Duodenal mucosa (tissue), 2 donors: ENCODE results near the gene NDUFA13.

ENCODE experiments used
- H3K27ac ChIP-seq: one replicate; pipeline ENCODE4 v1.7.0; 2013; ENCODE audit warnings: low read depth, low read length
- H3K27me3 ChIP-seq, 2 donors: one replicate each; pipeline ENCODE4 v1.7.0; 2013; ENCODE audit warnings: low read length in 2 of 2, control low read depth in 1 of 2; ENCODE audit not compliant: insufficient read depth in 2 of 2, control insufficient read depth in 1 of 2
- H3K36me3 ChIP-seq, 2 donors: one replicate each; pipeline ENCODE4 v1.7.0; 2013; ENCODE audit warnings: low read length in 2 of 2, control low read depth in 1 of 2; ENCODE audit not compliant: insufficient read depth in 2 of 2, control insufficient read depth in 1 of 2
- H3K4me1 ChIP-seq, 2 donors: one replicate each; pipeline ENCODE4 v1.7.0; 2013; ENCODE audit warnings: low read length in 2 of 2, control low read depth in 1 of 2; ENCODE audit not compliant: insufficient read depth in 2 of 2, control insufficient read depth in 1 of 2
- H3K4me3 ChIP-seq, 2 donors: one replicate each; pipeline ENCODE4 v1.7.0; 2013; ENCODE audit warnings: low read length in 2 of 2, low read depth in 1 of 2
- H3K9ac ChIP-seq, 2 donors: one replicate each; pipeline ENCODE4 v1.7.0; 2013; ENCODE audit warnings: low read length in 2 of 2, low read depth in 1 of 2
- H3K9me3 ChIP-seq, 2 donors: one replicate each; pipeline ENCODE4 v1.7.0; 2013; ENCODE audit warnings: low read length in 2 of 2, control low read depth in 1 of 2; ENCODE audit not compliant: control insufficient read depth in 1 of 2

Gene NDUFA13

GRCh38 chr19:19534556-19535265 is 18.7 kb downstream of the NDUFA13 start:
- Histone ChIP-seq H3K4me1 (peaks cover 6 to 11% of the 10 kb centered on the region in 2 donors), H3K4me3 (no peak overlapping the region), H3K27ac (no peak overlapping the region), H3K9me3 (no peaks in the 10 kb centered on the region), H3K36me3 (no peaks in the 10 kb centered on the region), H3K27me3 (peaks cover 17 to 18% of the 10 kb centered on the region in 2 donors), H3K9ac (no peak overlapping the region)

GRCh38 chr19:19535311-19536191 is 19.5 kb downstream of the NDUFA13 start:
- H3K4me1 ChIP-seq = peaks cover 6 to 11% of the 10 kb centered on the region in 2 donors
- no peak overlapping the region for H3K9ac ChIP-seq
- H3K9me3 ChIP-seq = no peaks in the 10 kb centered on the region
- peaks cover 17 to 19% of the 10 kb centered on the region in 2 donors for H3K27me3 ChIP-seq
- no peaks in the 10 kb centered on the region for H3K36me3 ChIP-seq
- H3K4me3 ChIP-seq = no peak overlapping the region
- no peak overlapping the region for H3K27ac ChIP-seq

GRCh38 chr19:19537075-19538048 is 21.3 kb downstream of the NDUFA13 start:
- no peaks in the 10 kb centered on the region for H3K36me3 ChIP-seq
- H3K9me3 ChIP-seq = no peaks in the 10 kb centered on the region
- H3K4me3 ChIP-seq = peak overlapping the region in 1 of 2 donors; percentile 48
- H3K27me3 ChIP-seq = peaks cover 17 to 32% of the 10 kb centered on the region in 2 donors
- H3K9ac ChIP-seq = no peak overlapping the region
- H3K27ac ChIP-seq = no peak overlapping the region
- H3K4me1 ChIP-seq = peaks cover 6 to 18% of the 10 kb centered on the region in 2 donors

GRCh38 chr19:19538061-19538784 is 22.2 kb downstream of the NDUFA13 start, which contains the start of gene CILP2:
TSS of gene CILP2 (plus strand) at chr19:19538265. CDS start at chr19:19538350, 85 bp downstream.
- Histone ChIP-seq H3K4me3 (peak within 1 kb of the TSS; percentile 29 to 48), H3K27me3 (peaks cover 17 to 35% of the 10 kb centered on the region in 2 donors), H3K9me3 (no peaks in the 10 kb centered on the region), H3K36me3 (no peaks in the 10 kb centered on the region), H3K4me1 (peaks cover 6 to 18% of the 10 kb centered on the region in 2 donors), H3K9ac (no peak within 1 kb of the TSS), H3K27ac (no peak within 1 kb of the TSS)

- Histone ChIP-seq H3K9ac (no peak overlapping the region), H3K4me1 (peaks cover 6 to 18% of the 10 kb centered on the region in 2 donors), H3K4me3 (no peak overlapping the region), H3K27ac (no peak overlapping the region), H3K9me3 (no peaks in the 10 kb centered on the region), H3K36me3 (no peaks in the 10 kb centered on the region), H3K27me3 (peaks cover 17 to 35% of the 10 kb centered on the region in 2 donors)
These were observed 22.8 kb downstream of the NDUFA13 start for GRCh38 chr19:19538785-19539166.

- Histone ChIP-seq H3K9me3 (no peaks in the 10 kb centered on the region), H3K9ac (no peak overlapping the region), H3K4me1 (peaks cover 6 to 18% of the 10 kb centered on the region in 2 donors), H3K4me3 (no peak overlapping the region), H3K36me3 (no peaks in the 10 kb centered on the region), H3K27me3 (peaks cover 17 to 35% of the 10 kb centered on the region in 2 donors), H3K27ac (no peak overlapping the region)
These were observed 23.7 kb downstream of the NDUFA13 start for GRCh38 chr19:19539698-19540063.

GRCh38 chr19:19540064-19540714 is 24.2 kb downstream of the NDUFA13 start:
- Histone ChIP-seq H3K27ac (no peak overlapping the region), H3K4me3 (peak overlapping the region; percentile 8 to 43), H3K4me1 (peaks cover 6 to 18% of the 10 kb centered on the region in 2 donors), H3K9me3 (no peaks in the 10 kb centered on the region), H3K36me3 (no peaks in the 10 kb centered on the region), H3K27me3 (peaks cover 17 to 35% of the 10 kb centered on the region in 2 donors), H3K9ac (no peak overlapping the region)

- Histone ChIP-seq H3K27ac (no peak overlapping the region), H3K27me3 (peaks cover 17 to 35% of the 10 kb centered on the region in 2 donors), H3K9me3 (no peaks in the 10 kb centered on the region), H3K36me3 (no peaks in the 10 kb centered on the region), H3K9ac (no peak overlapping the region), H3K4me1 (peaks cover 6 to 18% of the 10 kb centered on the region in 2 donors), H3K4me3 (peak overlapping the region; percentile 8 to 43)
These were observed 24.9 kb downstream of the NDUFA13 start for GRCh38 chr19:19540715-19541515.
